Measurements from ENCODE around the gene ALDH1L2.
"Not testable (repeated sequence)": the region's sequence is repeated elsewhere in the genome, so short reads cannot be mapped to it uniquely, and the experiment has no call there.

Gene ALDH1L2

DNA sequence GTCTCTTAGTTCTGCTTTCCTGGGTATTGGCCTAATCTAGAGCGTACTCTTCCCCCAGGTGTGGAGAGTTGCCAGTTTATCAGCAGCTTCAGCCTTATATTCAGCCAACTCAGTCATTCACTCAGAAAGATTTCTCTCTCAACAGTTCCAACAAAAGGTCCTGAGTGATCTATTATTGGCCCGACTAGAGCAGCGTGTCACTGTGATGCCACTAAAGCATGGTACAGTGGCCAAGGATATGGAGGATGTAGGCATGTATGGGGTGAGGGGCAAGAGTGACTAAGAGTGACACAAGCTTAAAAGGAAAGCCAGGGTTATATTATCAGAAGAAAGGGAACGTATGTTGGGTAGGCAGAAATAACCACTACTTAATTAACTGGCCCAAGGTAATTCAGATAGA lies 93.3 kb downstream of the ALDH1L2 start:
- TF ChIP-seq, protein P1, sequence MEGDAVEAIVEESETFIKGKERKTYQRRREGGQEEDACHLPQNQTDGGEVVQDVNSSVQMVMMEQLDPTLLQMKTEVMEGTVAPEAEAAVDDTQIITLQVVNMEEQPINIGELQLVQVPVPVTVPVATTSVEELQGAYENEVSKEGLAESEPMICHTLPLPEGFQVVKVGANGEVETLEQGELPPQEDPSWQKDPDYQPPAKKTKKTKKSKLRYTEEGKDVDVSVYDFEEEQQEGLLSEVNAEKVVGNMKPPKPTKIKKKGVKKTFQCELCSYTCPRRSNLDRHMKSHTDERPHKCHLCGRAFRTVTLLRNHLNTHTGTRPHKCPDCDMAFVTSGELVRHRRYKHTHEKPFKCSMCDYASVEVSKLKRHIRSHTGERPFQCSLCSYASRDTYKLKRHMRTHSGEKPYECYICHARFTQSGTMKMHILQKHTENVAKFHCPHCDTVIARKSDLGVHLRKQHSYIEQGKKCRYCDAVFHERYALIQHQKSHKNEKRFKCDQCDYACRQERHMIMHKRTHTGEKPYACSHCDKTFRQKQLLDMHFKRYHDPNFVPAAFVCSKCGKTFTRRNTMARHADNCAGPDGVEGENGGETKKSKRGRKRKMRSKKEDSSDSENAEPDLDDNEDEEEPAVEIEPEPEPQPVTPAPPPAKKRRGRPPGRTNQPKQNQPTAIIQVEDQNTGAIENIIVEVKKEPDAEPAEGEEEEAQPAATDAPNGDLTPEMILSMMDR (IDR thresholded peaks at IDR 0.05; ENCODE audit: borderline replicate concordance, insufficient read depth, low read depth, low read length): no peak
- no peak overlapping the region for H3K4me3 ChIP-seq (ENCODE audit: low read depth, low read length)

DNA sequence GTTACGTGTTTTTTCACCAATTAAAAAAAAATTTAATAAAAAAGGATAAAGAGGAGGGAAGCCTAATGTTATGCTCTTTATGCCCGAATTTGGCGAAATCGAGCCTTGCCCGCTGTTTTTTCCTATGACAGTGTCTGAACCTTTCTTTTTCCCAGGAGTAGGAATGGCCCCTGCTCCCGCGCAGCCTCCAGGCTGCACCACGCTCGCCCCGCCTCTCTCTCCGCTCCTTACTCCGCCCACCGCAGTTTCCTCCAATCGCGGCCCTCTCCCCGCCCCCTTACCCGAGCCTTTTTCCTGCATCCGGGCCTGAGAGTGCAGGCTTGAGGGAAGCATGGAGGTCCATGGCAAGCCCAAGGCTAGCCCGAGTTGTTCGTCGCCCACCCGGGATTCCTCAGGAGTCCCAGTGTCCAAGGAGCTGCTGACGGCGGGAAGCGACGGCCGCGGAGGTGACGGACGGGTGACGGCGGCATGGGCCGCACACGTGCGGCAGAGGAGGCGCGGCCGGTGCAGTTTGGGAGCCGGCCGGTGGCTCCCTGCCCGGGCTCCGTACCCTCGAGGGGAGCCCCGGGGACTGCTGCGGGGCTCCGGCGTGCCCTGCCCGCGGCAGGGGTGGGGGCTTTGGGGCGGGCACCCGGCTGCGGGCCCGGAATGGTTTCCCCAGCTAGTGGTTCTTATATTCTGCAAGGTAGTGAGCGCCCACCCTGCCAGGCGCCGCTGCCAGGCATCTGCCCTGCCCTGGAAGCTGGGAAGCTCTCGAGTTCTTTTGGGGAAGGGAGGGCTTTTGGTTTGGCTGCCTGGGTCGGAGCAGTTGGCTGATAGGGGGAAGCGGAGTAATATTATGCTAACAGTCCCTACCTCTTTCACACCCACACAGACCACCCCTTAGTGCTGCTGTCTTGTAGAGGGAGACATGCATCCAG lies 98.0 kb downstream of the ALDH1L2 start, which contains the start of gene NOPCHAP1:
Gene NOPCHAP1, plus strand, starts transcription at position 295 of the 920 bp plus-strand sequence. Its CDS starts 37 bp downstream, at position 332.
- TF ChIP-seq, protein P1 (IDR thresholded peaks at IDR 0.05; ENCODE audit: borderline replicate concordance, insufficient read depth, low read depth, low read length): no peak
- H3K4me3 ChIP-seq (ENCODE audit: low read depth, low read length): peak within 1 kb of the TSS; percentile 71

DNA sequence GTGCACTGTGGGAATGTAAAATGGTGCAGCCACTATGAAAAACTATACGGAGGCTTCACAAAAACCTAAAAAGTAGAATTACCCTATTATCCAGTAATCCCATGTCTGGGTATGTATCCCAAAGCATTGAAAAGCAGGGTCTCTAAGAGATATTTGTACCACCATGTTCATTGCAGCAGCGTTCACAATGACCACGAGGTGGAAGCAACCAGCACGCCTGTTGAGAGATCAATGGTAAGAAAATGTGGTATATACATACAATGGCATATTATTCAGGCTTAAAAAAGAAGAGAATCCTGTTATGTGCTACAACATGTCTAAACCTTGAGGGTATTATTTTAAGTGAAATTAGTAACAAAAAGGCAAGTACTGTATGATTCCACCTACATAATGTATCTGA lies 99.1 kb downstream of the ALDH1L2 start:
- TF ChIP-seq, protein P1 (IDR thresholded peaks at IDR 0.05; ENCODE audit: borderline replicate concordance, insufficient read depth, low read depth, low read length): no peak
- no peak overlapping the region for H3K4me3 ChIP-seq (ENCODE audit: low read depth, low read length)

DNA sequence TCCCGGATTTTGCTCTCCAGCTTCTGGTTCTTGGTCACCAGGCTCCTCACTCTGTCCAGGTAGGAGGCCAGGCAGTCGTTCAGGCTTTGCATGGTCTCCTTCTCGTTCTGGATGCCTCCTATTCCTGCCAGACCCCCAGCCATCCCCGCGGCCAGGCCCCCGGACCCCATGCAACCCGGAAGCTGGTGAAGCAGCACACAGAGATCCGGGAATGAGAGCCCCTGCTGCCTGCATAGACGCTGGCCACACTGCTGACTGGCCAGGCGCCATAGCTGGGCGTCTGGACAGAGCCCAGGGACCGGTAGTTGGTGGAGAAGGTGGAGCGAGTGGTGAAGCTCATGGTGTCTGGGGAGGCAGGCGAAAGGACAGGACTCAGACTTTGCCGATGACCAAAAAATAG lies 106.6 kb downstream of the ALDH1L2 start:
- H3K4me3 ChIP-seq (ENCODE audit: low read depth, low read length): not testable (repeated sequence)

DNA sequence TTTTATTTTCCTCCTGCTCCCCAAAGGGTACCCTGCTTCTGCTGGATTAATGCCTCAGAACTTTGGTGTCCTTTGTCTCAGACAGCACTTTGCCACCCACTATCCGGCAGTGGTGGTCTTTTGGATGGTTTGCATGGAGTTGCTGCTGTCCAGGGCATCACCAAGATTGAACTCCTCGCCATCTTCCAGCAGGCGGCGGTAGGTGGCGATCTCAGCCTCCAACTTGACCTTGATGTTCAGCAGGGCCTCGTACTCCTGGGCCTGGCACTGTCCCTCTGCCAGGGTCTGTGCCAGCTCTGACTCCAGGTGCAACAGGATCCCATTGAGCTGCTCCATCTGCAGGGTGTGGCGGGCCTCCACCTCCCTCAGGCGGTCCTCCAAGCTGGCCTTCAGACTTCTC lies 107.6 kb downstream of the ALDH1L2 start:
- TF ChIP-seq, protein P1 (IDR thresholded peaks at IDR 0.05; ENCODE audit: borderline replicate concordance, insufficient read depth, low read depth, low read length): no peak

DNA sequence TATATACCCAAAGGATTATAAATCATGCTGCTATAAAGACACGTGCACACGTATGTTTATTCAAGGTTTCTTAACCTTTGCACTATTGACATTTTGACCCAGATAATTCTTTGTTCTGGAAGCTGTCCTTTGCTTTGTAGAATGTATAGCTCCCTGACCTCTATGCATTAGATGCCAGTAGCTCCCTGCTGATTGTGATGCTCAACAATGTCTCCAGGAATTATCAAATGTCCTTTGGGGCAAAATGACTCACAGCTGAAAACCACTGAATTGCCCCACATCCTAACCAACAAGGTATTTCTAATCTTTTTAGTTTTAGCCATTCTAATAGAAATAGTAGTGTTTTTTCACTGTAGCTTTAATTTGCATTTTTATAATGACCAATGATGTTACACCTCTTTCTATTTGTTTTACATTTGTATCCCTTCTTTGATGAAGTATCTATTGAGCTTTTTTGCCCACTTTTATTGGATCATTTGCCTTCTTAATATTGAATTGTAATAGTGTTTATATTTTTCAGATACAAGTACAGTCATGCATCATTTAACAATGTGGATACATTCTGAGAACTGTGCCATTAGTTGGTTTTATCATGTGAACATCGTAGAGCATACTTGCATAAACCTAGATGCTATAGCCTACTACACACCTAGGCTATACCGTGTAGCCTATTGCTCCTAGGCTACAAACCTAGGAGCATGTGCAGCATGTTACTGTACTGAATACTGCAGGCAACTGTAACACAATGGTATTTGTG lies 108.5 kb downstream of the ALDH1L2 start:
- H3K4me3 ChIP-seq (ENCODE audit: low read depth, low read length): no peak overlapping the region
- TF ChIP-seq, protein P1 (IDR thresholded peaks at IDR 0.05; ENCODE audit: borderline replicate concordance, insufficient read depth, low read depth, low read length): no peak

More for the DNA sequence above, 107.6 kb downstream of the ALDH1L2 start:
- no peak overlapping the region for H3K4me3 ChIP-seq (ENCODE audit: low read depth, low read length)

DNA sequence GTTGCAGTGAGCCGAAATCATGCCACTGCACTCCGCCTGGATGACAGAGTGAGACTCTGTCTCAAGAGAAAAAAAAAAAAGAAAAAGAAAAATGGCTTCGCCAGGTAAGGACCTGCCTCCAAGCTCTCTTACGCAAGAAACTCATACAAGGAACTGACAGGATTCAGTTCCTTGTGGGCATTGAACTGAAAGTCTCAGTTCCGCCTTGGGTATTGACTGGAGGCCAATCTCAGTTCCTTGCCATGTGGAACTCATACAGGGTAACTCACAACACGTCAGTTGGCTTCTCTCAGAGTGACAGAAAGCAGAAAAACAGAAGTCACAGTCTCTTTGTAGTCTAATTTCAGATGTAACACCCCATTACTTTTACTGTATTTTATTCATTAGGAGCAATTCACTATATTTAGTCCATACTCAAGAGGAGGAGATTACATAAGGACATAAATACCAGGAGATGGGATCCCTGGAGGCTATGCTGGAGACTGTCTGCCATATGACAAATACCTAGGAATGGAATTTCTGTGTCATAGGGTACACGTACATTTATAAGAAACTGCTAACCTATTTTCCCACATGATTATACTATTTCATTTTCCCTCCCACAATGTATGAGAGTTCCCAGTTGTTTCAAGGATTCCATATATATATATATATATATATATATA lies 109.5 kb downstream of the ALDH1L2 start:
- peak overlapping the region; percentile 26 for H3K4me3 ChIP-seq (ENCODE audit: low read depth, low read length)
- TF ChIP-seq, protein P1 (IDR thresholded peaks at IDR 0.05; ENCODE audit: borderline replicate concordance, insufficient read depth, low read depth, low read length): no peak
